ENCODE data around the gene KIF5C. TPM values are rescaled to one million over a fixed set of nuclear protein-coding genes. Genes with fewer than 3 reads are reported as not detected.
A peak's percentile ranks its signal among the peaks of the same experiment; 100 is the strongest.

The KIF5C gene
- total RNA-seq, 8 experiments from 2014 or later = 0.31 to 271 (median 222) TPM

DNA sequence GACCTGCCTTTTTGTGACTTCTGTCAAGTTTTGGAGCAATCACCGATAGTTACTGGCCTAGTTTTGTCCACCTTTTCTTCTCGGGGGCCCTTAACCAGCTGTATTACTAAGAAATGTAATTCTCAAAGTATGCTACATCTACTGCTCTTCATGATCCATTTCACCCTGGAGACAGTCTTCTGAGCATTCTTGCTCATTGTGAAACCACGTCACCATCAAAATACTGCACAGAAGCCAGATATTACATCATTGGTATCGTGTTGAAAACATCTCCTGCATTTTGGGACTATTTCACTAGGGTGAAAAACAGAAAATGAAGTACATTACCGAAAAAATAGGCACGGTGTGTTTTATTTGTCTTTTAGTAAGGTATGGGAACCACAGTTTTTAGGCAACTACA lies 175.2 kb downstream of the KIF5C start:
- 15 to 100% (median 38%) methylated on average over 1 to 6 of the region's 6 CpGs; no CpG with 5 or more reads in 1 of the 10 experiments for WGBS, 10 experiments
- no peaks in the 10 kb centered on the region for H3K4me1 ChIP-seq (replicated peaks in 1 of 2)
- H3K27ac ChIP-seq = no peak overlapping the region
- no peak for ATAC-seq (replicated peaks in 6 of 8)
- no peak overlapping the region for H3K4me3 ChIP-seq
- in situ Hi-C loops (cut with MboI; ENCODE audit: low pct_unique_long_range_greater_than_20kb in 2 of 9, low sequenced_read_pairs in 9 of 9, unreplicated experiment in 9 of 9) = no loop called here

DNA sequence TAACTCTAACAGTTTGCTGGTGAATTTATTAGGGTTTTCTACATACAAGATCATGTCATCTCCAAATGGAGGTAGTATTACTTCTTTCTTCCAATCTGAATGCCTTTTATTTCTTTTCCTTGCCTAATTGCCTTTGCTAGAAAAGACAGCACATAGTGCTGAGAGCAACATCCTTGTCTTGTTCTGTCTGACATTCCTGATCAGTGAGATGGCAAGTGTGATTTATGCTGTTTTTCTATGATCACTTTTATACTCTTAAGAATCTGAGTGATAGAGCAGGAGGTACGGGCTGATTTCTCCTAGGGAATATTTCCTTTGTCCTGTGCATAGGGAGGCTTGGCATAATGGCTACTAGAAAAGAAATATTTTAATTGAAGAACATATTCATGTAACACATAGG lies 180.7 kb downstream of the KIF5C start:
- no peak overlapping the region for H3K27ac ChIP-seq
- in situ Hi-C loops (cut with MboI; ENCODE audit: low pct_unique_long_range_greater_than_20kb in 2 of 9, low sequenced_read_pairs in 9 of 9, unreplicated experiment in 9 of 9) = no loop called here
- WGBS, 10 experiments = 0 to 83% (median 50%) methylated on average over 1 of the region's 1 CpG; no CpG with 5 or more reads in 3 of the 10 experiments
- no peaks in the 10 kb centered on the region for H3K4me1 ChIP-seq (replicated peaks in 1 of 2)
- ATAC-seq (replicated peaks in 6 of 8) = no peak
- no peak overlapping the region for H3K4me3 ChIP-seq

DNA sequence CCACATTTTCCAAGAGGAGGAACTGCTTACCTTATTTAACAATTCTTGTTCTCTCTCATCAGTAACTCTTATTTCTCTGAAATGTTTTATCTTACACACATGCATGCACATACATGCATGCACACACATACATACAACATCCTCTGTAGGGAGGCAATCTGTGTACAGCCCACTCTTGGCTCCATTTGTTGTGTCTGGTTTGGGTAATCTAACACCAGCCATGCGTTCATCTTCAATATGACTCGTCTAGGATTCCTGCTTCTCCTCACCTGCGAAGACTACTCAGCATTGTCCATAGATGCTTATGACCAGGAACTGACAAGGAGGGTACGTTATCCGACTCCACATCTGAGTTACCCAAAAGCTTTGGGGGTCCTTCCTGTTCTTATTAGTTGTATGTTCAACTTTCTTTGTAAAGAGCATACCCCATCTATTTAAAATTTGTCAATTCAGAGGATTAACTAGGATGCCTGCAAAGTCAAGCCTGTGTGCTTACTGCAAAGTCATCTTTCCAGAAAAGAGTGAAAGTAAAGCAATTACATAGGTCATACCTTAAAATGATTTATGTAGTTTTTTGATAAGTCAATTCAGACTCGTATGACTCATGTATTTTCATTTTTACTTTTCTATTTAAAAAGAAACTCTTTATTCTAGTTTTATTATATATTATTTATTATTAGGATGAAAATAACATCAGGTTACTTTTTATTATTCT lies 181.7 kb downstream of the KIF5C start:
- Histone ChIP-seq H3K4me3 (no peak overlapping the region), H3K4me1 (replicated peaks in 1 of 2) (no peaks in the 10 kb centered on the region), H3K27ac (no peak overlapping the region)
- ATAC-seq (replicated peaks in 6 of 8) = no peak
- 33 to 91% (median 74%) methylated on average over 1 to 6 of the region's 6 CpGs for WGBS, 10 experiments
- in situ Hi-C loops (cut with MboI; ENCODE audit: low pct_unique_long_range_greater_than_20kb in 2 of 9, low sequenced_read_pairs in 9 of 9, unreplicated experiment in 9 of 9) = no loop called here

DNA sequence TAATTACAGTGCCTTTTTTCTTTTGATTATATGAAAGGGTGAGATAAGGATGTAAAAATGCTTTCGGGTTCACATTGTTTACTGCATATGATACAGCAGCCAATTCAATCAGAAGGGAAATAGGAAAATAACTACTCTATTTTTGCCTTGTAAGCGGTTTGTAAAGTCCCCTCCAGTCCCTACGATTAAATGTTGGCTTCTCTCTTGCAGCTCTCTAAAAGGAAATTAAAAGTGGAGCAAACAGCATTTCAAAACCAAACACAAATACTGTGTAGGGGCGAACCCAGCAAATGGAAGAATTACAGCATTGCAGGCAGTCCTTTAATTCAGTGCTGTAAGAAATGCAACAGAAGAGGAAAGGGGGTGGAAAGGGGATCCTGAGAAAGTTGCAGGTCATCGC lies 182.4 kb downstream of the KIF5C start:
- no peak for ATAC-seq (replicated peaks in 6 of 8)
- 10 to 84% (median 72%) methylated on average over 1 to 5 of the region's 5 CpGs for WGBS, 10 experiments
- in situ Hi-C loops (cut with MboI; ENCODE audit: low pct_unique_long_range_greater_than_20kb in 2 of 9, low sequenced_read_pairs in 9 of 9, unreplicated experiment in 9 of 9) = no loop called here
- Histone ChIP-seq H3K4me3 (no peak overlapping the region), H3K27ac (no peak overlapping the region), H3K4me1 (replicated peaks in 1 of 2) (no peaks in the 10 kb centered on the region)

DNA sequence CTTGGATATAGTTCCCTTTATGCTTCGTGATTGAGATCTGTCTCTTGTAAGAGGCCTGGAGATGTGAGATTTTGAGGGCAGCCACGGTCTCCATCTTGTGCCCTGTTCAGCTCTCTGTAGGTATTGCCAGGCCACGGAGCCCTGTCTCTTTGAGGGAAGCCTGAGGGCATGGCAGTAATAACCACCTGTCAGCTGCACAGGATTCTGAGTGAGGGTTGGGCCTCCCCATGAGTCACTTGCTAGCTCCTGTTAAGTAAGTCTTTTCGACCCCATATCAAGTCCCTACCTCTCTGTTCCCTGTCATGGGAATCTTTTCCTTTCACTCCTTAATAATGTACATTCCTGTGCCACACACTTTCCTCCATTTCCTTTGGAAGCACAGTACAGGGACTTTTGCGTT lies 183.9 kb downstream of the KIF5C start:
- 62 to 95% (median 82%) methylated on average over 1 to 4 of the region's 5 CpGs; no CpG with 5 or more reads in 2 of the 10 experiments for WGBS, 10 experiments
- in situ Hi-C loops (cut with MboI; ENCODE audit: low pct_unique_long_range_greater_than_20kb in 2 of 9, low sequenced_read_pairs in 9 of 9, unreplicated experiment in 9 of 9) = no loop called here
- no peak overlapping the region for H3K27ac ChIP-seq
- H3K4me1 ChIP-seq (replicated peaks in 1 of 2) = no peaks in the 10 kb centered on the region
- no peak overlapping the region for H3K4me3 ChIP-seq
- no peak for ATAC-seq (replicated peaks in 6 of 8)

DNA sequence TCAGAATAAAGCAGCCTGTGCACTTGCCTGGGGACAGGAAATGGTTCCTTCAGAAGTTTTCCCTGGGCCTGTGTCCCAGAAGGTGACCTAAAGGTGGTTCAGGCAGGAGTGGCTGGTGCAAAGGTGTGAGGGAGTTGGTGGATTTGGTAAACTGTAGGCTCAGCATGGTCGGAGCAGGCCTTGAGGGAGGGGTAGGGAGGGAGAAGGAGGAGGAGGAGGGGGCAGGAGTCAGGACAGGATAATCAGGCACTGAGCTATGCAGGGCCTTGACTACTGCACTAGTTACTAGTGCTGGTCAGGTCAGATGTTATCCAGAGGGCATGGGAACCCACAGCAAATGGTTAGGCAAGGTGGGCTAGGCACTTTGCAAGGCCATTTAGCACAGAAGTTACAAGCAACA lies 184.8 kb downstream of the KIF5C start:
- ATAC-seq (replicated peaks in 6 of 8) = no peak
- WGBS, 10 experiments = no CpG with 5 or more reads among the region's 1 CpG
- no peak overlapping the region for H3K4me3 ChIP-seq
- in situ Hi-C loops (cut with MboI; ENCODE audit: low pct_unique_long_range_greater_than_20kb in 2 of 9, low sequenced_read_pairs in 9 of 9, unreplicated experiment in 9 of 9) = no loop called here
- H3K4me1 ChIP-seq (replicated peaks in 1 of 2) = peaks cover 0 to 4% of the 10 kb centered on the region in 2 donors
- H3K27ac ChIP-seq = no peak overlapping the region

DNA sequence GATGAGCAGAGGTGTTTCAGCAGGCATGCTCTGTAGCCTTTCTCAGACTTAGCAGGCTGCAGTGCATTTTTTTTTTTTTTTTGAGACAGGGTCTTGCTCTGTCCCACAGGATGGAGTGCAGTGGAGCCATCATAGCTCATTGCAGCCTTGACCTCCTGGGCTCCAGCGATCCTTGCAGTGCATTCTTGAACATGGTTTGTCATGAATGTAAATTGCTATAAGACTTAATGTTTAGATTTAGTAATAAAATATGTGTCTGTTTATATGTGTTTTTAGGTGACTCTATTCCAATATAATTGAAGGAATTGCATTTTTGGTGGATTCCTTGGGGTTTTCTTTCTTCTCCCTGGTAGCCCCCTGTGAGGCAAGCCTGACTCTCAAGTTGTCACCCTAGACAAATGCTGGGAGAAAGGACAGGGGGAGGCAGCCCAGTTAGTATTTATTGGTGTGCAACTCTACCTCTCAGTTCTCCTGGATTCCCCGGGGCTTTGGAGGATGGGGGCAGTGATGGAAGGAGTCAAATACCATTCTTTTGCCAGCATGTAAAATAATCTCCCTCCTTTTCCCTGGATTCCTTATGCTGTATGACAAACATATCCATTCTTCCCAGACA lies 186.2 kb downstream of the KIF5C start:
- ATAC-seq (replicated peaks in 6 of 8) = no peak
- in situ Hi-C loops (cut with MboI; ENCODE audit: low pct_unique_long_range_greater_than_20kb in 2 of 9, low sequenced_read_pairs in 9 of 9, unreplicated experiment in 9 of 9) = no loop called here
- H3K4me1 ChIP-seq (replicated peaks in 1 of 2) = peaks cover 0 to 6% of the 10 kb centered on the region in 2 donors
- 40 to 100% (median 100%) methylated on average over 1 to 2 of the region's 2 CpGs; no CpG with 5 or more reads in 3 of the 10 experiments for WGBS, 10 experiments
- H3K4me3 ChIP-seq = no peak overlapping the region
- H3K27ac ChIP-seq = no peak overlapping the region

DNA sequence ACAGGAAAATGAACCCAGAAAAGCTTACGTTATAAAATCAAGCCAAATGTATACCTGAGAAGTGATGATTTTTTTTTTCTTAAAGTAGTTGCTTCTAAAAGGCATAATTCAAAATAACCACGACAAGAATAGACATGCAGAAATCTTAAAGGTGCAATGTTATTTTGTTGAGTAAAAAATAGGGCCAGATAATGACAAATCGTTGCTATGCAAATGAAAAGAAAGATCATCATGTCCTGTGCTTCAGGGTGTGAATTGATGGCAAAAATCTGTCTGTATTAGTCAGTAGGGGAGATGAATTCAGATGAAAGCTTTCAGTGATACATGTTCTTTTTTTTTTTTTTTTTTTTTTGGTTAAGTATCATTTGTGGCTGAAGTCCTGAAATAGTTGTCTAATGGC lies 187.5 kb downstream of the KIF5C start:
- WGBS, 10 experiments = 39 to 100% (median 88%) methylated on average over 1 to 3 of the region's 3 CpGs
- no peak overlapping the region for H3K27ac ChIP-seq
- H3K4me1 ChIP-seq (replicated peaks in 1 of 2) = peaks cover 0 to 6% of the 10 kb centered on the region in 2 donors
- in situ Hi-C loops (cut with MboI; ENCODE audit: low pct_unique_long_range_greater_than_20kb in 2 of 9, low sequenced_read_pairs in 9 of 9, unreplicated experiment in 9 of 9) = no loop called here
- H3K4me3 ChIP-seq = no peak overlapping the region
- no peak for ATAC-seq (replicated peaks in 6 of 8)

DNA sequence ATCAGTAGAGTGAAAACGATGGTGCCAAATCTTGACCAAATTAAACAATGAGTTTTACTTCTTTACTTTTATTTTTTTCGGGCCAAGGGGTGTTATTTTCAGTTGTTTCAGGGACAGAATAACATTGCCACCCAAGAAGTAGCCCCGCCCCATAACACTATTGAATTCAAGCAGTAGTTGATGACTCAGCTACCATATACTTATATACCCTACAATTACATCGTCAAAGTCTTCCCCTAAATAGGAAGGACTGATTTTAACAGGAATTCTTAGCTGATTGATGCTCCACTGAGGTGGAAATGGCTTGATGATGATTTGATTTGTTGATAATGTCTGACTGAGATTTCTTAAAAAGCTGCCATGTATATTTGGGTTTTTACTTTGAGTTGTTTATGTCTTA lies 188.2 kb downstream of the KIF5C start:
- no peak overlapping the region for H3K27ac ChIP-seq
- H3K4me1 ChIP-seq (replicated peaks in 1 of 2) = peaks cover 0 to 6% of the 10 kb centered on the region in 2 donors
- in situ Hi-C loops (cut with MboI; ENCODE audit: low pct_unique_long_range_greater_than_20kb in 2 of 9, low sequenced_read_pairs in 9 of 9, unreplicated experiment in 9 of 9) = no loop called here
- H3K4me3 ChIP-seq = no peak overlapping the region
- ATAC-seq (replicated peaks in 6 of 8) = no peak
- WGBS, 10 experiments = 41 to 100% (median 83%) methylated on average over 1 to 4 of the region's 4 CpGs

DNA sequence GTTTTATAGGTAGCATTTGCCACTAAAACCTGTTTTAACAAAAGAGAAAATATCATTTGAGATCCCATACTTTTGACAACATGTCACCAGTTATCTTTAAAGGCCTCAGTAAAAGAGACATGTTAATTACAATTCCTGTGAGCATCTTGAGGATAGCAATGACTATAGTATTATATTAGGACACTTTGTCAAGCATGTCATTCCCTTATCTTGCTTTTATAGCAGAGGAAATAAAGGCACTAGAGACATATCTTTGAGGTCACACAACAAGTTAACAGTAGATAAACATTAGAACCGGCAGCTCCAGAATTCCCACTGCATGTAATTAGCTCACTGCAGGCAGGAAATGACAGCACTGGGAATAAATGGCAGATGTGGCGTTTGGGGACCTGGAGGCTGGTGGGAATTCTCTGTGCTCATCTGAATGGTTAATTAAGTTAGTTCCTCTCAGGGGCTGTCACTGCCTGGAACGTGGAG lies 189.4 kb downstream of the KIF5C start:
- Histone ChIP-seq H3K4me3 (no peak overlapping the region), H3K27ac (no peak overlapping the region), H3K4me1 (replicated peaks in 1 of 2) (peaks cover 0 to 6% of the 10 kb centered on the region in 2 donors)
- ATAC-seq (replicated peaks in 6 of 8) = peak in 1 of 8 experiments; percentile 36
- in situ Hi-C loops (cut with MboI; ENCODE audit: low pct_unique_long_range_greater_than_20kb in 2 of 9, low sequenced_read_pairs in 9 of 9, unreplicated experiment in 9 of 9) = no loop called here
- 0 to 75% (median 39%) methylated on average over 1 to 3 of the region's 3 CpGs; no CpG with 5 or more reads in 3 of the 10 experiments for WGBS, 10 experiments

DNA sequence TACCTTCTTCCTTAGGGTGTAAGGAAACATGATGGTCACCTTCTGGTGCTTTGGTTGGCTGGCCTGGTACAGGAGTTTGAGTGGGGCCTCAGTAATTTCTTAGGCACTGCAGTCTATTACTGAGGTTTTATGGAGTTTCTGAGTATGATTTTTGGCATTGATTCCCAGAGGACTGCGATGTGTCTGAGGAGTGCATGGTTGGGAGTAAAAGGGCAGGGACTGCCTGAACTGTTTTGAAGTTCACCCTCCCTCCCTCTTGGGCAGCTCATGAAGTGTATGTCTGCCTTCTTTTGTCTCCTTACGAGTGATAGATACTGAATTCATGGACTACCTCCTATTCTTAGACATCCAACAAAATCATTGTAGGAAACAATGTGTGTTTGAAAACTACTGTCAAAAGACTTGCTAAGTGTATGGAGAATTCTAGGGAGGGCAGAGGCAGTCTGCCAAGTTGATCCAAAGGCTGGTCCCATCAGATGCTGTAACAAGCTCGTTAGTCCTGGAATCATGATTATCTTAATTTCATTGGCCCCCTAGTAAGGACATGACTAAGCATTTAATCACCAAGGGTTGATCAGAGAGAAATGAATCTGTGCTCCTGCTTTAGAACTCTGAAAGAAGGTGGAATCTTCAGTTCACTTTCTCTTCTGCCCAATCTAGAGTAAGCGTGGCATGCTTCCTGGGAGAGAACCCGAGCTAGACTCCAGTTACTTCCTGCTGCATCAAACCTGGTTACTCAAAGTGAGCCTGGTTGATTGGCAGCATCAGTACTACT lies 190.0 kb downstream of the KIF5C start:
- Histone ChIP-seq H3K4me3 (no peak overlapping the region), H3K4me1 (replicated peaks in 1 of 2) (peaks cover 0 to 6% of the 10 kb centered on the region in 2 donors), H3K27ac (no peak overlapping the region)
- peak in 4 of 8 experiments; percentile 12 to 59 (median 18) for ATAC-seq (replicated peaks in 6 of 8)
- in situ Hi-C loops (cut with MboI; ENCODE audit: low pct_unique_long_range_greater_than_20kb in 2 of 9, low sequenced_read_pairs in 9 of 9, unreplicated experiment in 9 of 9) = no loop called here
- 40 to 95% (median 58%) methylated on average over 4 to 5 of the region's 5 CpGs; no CpG with 5 or more reads in 3 of the 10 experiments for whole genome bisulfite sequencing, 10 experiments

DNA sequence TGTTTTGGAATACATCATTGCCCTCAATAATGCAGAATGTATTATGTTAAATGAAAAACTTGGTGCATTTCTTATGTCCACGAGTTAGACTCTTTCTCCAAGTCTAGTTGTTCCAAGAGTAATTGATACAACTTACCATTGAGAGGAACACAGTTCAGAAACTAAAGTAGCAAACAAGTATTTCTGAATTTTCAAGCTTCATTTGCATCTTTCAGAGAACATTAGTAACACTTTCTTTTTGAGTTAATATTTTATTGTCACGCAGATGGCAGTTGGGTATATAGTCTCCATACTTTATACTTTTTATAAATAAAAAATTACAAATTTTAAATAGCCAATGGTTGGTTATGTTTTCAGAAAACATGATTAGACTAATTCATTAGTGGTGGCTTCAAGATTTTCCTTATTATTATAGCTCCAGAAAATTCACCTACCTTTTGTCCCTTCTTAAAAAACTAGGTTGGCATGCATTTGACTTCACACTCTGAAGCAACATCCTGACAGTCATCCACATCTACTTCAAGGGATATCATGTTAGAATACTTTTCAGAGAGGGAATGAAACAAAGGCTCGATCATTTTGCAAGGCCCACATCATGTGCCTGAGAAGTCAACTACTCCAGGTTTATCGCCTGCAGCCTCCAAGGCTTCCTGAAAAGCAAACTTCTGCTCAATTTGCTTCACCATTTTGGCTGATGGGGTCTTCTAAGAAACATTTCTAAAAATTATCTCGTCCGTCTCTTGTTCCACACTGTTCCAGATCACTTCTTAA lies 193.4 kb downstream of the KIF5C start:
- in situ Hi-C loops (cut with MboI; ENCODE audit: low pct_unique_long_range_greater_than_20kb in 2 of 9, low sequenced_read_pairs in 9 of 9, unreplicated experiment in 9 of 9) = no loop called here
- no peak overlapping the region for H3K4me3 ChIP-seq
- no peak for ATAC-seq (replicated peaks in 6 of 8)
- no peak overlapping the region for H3K27ac ChIP-seq
- peaks cover 0 to 6% of the 10 kb centered on the region in 2 donors for H3K4me1 ChIP-seq (replicated peaks in 1 of 2)
- 60 to 100% (median 67%) methylated on average over 2 to 6 of the region's 6 CpGs; no CpG with 5 or more reads in 1 of the 10 experiments for WGBS, 10 experiments
